Skeletal muscle tissue (tissue), 4 donors: Measurements from ENCODE around the gene HSD17B8. TPM values are rescaled to one million over a fixed set of nuclear protein-coding genes. Genes with fewer than 3 reads are reported as not detected.

Experiments used
- H3K27ac ChIP-seq: one replicate; pipeline ENCODE4 v1.7.0; 2013; ENCODE audit warnings: mild to moderate bottlenecking, low read depth, low read length, inconsistent platforms
- H3K27me3 ChIP-seq, 3 donors: one replicate each; pipeline ENCODE4 v1.7.0; 2013; ENCODE audit warnings: low read length in 3 of 3; ENCODE audit not compliant: control insufficient read depth in 3 of 3, insufficient read depth in 3 of 3
- H3K36me3 ChIP-seq, 3 donors: one replicate each; pipeline ENCODE4 v1.7.0; 2013; ENCODE audit warnings: low read length in 3 of 3; ENCODE audit not compliant: control insufficient read depth in 3 of 3, insufficient read depth in 3 of 3
- H3K4me1 ChIP-seq, 3 donors: one replicate each; pipeline ENCODE4 v1.7.0; 2013; ENCODE audit warnings: low read length in 3 of 3, mild to moderate bottlenecking in 3 of 3; ENCODE audit not compliant: control insufficient read depth in 3 of 3, insufficient read depth in 3 of 3
- H3K4me3 ChIP-seq, 3 donors: one replicate each; pipeline ENCODE4 v1.7.0; 2013; ENCODE audit warnings: low read length in 3 of 3
- H3K9ac ChIP-seq, 3 donors: one replicate each; pipeline ENCODE4 v1.7.0; 2013; ENCODE audit warnings: low read length in 3 of 3, mild to moderate bottlenecking in 3 of 3, moderate library complexity in 2 of 3, low read depth in 1 of 3
- H3K9me3 ChIP-seq, 3 donors: one replicate each; pipeline ENCODE4 v1.7.0; 2013; ENCODE audit warnings: low read length in 3 of 3; ENCODE audit not compliant: control insufficient read depth in 3 of 3
- total RNA-seq: library from RNA; depleted of rRNA; stranded (reverse); fragments of >200 nt; gene quantifications from one replicate; pipeline ENCODE4 v1.2.3, GENCODE V29; 2014
- donor health status: Osteomylitis.

HSD17B8 gene
- total RNA-seq, 1 donor from 2014 or later: 15.7 TPM

DNA sequence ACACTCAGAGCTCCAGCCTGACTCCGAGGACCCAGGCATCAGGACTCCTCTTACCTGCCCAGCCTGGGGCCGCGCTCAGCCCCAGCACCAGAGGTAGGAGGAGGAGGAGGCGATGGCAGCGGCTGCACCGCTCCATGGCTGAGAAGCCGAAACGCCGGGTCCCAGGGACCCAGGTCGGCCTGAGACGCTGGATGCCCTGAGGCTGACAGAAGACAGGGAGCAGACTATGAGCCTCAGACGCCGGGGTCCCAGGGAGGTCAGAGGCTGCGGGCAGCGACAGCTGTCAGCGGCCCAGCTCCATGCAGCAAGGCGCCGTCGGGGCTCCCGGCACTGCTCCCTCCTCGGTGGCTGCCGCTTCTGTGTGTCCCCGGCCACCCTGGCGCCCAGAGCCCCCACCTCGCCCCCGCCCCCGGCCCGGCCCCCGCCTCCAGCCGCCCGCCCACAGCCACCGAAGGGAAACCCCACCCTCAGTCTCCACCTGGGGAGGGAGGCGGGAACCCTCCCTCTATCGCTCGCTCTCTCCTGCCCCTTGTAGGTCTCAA lies 12.3 kb upstream of the HSD17B8 start, which contains the start of gene COL11A2:
Gene COL11A2, minus strand, starts transcription at position 363 of the 542 bp plus-strand sequence. Its CDS starts 227 bp downstream, at position 136.
- Histone ChIP-seq H3K4me1 (peaks cover 13 to 28% (median 20%) of the 10 kb centered on the region in 3 donors), H3K9ac (peak within 1 kb of the TSS; percentile 70 to 83 (median 70)), H3K4me3 (peak within 1 kb of the TSS; percentile 77 to 80 (median 78)), H3K36me3 (peaks cover 23 to 30% (median 28%) of the 10 kb centered on the region in 3 donors), H3K27me3 (peaks cover 3 to 10% (median 6%) of the 10 kb centered on the region in 3 donors), H3K9me3 (no peaks in the 10 kb centered on the region), H3K27ac (peak within 1 kb of the TSS; percentile 19)

DNA sequence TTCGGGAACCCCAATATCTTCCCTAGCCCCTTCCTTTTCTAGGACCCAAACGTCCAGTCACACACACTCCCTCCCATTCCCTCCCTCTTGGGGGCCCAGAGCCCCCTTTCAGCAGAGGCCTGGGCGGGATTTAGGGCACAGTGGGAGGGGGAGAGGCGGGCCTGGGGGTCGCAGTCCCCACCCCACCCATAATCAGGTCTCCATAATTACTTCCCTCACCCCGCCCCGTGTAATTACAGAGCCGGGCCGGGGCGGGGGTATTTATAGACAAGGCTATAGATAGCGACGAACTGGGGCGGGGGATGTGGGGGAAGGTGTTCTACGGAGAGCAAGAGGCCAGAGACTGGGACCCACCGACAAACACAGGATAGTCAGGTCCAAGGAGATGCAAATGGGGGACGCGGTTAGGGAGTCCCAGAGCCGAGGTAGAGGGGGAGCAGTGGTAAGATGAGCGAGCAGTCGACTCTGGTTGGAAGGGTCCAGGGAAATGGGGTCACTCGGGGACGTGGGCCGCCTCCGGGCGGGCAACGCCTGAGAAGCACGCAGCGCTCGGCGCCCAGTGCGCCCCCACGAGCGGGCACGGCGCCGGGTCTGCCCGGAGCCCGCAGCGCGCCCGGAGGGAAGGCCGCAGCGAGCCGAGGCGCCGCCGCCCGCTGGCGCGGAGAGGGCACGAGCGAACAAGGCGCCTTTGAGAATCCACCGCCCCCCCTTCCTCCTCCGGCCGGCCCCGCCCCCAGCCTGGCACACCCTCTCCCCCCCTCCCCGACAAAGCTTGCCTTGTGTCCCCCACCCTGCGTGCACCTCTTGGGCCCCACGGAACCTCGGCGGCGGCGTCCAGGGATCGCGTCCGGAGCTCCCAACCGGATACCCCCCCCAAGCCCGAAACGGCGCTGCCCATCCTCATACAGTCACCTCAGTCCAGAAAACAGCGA lies 11.5 kb upstream of the HSD17B8 start:
- Histone ChIP-seq H3K4me3 (peak overlapping the region; percentile 77 to 80 (median 78)), H3K36me3 (peaks cover 23 to 37% (median 35%) of the 10 kb centered on the region in 3 donors), H3K9ac (peak overlapping the region; percentile 70 to 83 (median 70)), H3K4me1 (peaks cover 21 to 36% (median 24%) of the 10 kb centered on the region in 3 donors), H3K27me3 (peaks cover 3 to 10% (median 6%) of the 10 kb centered on the region in 3 donors), H3K27ac (peak overlapping the region; percentile 19), H3K9me3 (no peaks in the 10 kb centered on the region)

DNA sequence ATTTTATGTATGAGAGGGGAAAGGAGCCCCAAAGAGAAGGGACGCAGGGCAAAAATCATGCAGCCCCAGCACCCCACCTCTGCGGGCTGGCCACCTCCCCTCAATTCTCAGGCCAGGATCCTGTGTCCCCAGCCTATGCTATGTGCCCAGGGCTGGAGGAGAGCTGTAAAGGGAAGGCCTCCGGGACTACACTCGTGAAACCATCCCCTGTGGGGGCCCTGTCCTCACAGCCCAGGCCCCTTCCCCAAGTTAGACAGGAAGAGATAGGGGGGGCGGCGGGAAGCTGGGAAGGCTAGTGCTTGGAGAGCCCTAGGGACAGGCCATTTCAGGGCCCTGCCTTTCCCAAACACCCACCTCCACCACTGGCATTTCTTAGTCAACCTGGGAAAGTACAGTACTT lies 10.8 kb upstream of the HSD17B8 start:
- Histone ChIP-seq H3K27ac (no peak overlapping the region), H3K4me1 (peaks cover 27 to 42% (median 30%) of the 10 kb centered on the region in 3 donors), H3K4me3 (peak overlapping the region in 1 of 3 donors; percentile 13), H3K9me3 (no peaks in the 10 kb centered on the region), H3K9ac (peak overlapping the region in 1 of 3 donors; percentile 6), H3K36me3 (peaks cover 28 to 41% (median 37%) of the 10 kb centered on the region in 3 donors), H3K27me3 (peaks cover 3 to 10% (median 6%) of the 10 kb centered on the region in 3 donors)

DNA sequence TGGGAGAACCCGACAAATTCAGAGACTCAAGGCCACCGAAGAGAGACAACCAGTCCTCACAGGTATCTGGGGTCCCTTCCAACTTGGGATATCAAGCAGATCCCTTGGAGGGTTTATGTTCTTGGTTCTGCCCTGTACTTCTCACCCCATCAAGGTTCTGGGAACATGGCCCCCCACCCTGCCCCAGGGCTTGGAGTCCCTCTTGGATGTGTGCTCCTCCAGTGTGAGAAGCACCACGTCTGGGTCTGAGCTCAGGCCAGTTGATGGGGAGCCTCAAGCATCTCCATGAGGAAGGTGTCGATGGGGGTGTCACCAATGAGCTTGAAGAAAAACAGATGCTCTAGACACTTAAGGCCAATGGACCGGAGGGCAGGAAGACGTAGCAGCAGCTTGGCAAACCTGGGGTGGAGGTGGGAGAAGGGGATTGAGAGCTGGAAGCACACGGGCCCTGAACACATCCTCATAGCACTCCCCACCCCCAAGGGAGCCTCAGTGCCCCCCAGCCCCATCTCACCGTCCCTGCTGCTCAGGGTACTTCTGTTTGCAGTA lies 9.9 kb upstream of the HSD17B8 start:
- Histone ChIP-seq H3K9me3 (no peaks in the 10 kb centered on the region), H3K4me1 (peaks cover 35 to 49% (median 36%) of the 10 kb centered on the region in 3 donors), H3K9ac (no peak overlapping the region), H3K4me3 (no peak overlapping the region), H3K36me3 (peaks cover 28 to 41% (median 37%) of the 10 kb centered on the region in 3 donors), H3K27ac (no peak overlapping the region), H3K27me3 (peaks cover under 1 to 10% (median 6%) of the 10 kb centered on the region in 3 donors)

DNA sequence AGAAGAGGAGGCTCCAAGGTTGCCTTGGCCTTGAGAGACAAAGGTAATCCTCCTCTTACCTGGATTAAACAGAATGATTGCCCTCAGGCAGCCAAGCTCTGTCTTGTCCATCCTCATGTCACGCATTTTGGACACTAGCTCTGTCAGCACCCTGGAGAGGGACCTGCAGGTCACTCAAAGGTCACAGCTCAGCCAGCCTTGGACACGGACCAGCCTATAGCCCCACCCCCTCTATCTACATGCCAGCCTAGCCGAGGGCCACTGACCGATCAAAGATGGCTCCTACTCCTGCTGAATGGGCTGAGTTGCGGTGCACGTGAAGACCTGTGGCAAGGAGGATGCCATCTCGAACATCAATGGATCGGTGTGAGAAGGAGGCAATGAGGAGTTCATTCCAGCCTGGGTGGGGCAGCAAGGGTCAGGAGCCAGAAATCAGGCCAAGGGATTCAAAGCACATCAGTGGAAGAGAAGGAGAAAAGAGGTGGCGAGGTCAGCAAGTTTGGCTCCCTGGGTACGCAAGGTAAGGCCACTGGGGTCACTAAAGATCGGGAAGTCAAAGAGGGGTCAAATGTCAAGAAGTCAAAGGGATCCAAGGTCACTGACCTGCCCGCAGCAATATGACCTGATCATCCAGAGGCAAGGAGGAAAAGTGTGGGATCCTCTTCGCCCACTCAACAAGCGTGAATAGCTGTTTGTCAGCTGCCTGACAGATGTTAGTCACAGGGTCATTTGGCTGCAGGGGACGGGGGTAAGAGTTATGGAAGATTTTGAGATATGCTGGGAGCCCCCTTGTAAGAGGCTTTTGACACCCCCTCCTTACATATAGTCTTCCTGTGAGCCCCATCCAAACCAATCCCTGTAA lies 8.9 kb upstream of the HSD17B8 start:
- Histone ChIP-seq H3K9ac (no peak overlapping the region), H3K36me3 (peaks cover 28 to 41% (median 37%) of the 10 kb centered on the region in 3 donors), H3K27me3 (peaks cover 0 to 10% (median 6%) of the 10 kb centered on the region in 3 donors), H3K9me3 (no peaks in the 10 kb centered on the region), H3K4me1 (peaks cover 38 to 52% (median 39%) of the 10 kb centered on the region in 3 donors), H3K27ac (no peak overlapping the region), H3K4me3 (no peak overlapping the region)

DNA sequence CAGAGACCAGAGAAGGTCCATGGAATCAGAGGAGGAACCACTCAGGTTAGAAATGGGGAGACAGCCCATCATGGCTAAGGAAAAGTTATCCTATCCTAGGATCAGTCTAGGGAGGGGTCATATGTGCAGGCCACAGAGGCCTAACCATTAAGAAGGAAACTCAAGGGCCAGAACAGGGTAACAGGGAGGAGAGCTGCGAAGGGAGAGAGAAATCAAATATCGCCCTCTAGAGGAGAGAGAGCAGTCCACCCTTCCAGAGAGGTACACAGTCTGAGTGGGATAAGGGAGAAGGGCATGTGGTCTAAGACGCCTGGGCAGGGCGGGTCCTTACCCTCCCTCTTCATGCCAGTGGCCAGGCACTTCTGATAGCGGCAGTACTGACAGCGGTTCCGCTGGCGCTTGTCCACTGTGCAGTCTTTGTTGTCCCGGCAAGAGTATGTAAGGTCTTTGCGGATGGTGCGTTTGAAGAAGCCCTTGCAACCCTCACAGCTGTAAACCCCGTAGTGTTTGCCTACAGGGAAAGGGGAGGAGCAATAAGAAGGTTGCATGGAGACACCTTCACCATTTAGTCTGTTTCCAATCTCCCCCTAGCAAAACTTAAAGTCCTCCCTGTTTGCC lies 6.9 kb upstream of the HSD17B8 start:
- Histone ChIP-seq H3K27ac (no peak overlapping the region), H3K36me3 (peaks cover 42 to 54% (median 45%) of the 10 kb centered on the region in 3 donors)

DNA sequence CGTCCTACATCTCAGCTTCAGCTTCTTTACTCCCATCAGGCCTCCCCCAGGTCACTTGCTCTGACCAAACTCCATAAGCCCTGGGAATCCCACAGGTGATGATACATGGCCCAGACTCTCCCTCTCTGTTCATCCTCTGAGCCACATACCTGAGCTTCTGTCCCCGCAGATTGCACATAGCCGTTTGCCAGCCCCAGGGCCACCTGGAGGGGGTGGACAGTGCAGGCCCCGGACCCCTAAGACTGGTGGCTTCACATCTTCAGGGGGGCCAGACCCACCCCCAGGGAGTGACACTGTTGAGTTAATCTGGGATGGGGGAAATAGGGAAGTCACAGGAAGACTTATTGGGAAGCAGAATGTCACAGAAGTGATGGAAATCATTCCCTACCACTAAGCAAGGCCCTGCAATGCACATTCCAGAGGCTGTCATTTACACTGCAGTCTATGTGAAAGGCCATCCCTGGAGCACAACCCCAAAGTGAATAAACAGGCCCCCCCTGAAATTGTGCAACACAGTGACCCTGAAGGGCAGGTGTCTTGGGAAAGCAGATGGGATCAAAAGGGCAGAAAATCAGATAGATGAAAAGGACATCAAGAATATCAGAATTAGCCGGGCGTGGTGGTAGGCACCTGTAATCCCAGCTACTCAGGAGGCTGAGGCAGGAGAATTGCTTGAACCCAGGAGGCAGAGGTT lies 6.1 kb upstream of the HSD17B8 start:
- peaks cover 50 to 62% (median 52%) of the 10 kb centered on the region in 3 donors for H3K36me3 ChIP-seq
- peaks cover 37 to 53% (median 45%) of the 10 kb centered on the region in 3 donors for H3K4me1 ChIP-seq
- H3K4me3 ChIP-seq: no peak overlapping the region
- peak overlapping the region in 1 of 3 donors; percentile 40 for H3K9ac ChIP-seq
- H3K27ac ChIP-seq: no peak overlapping the region
- H3K27me3 ChIP-seq: no peaks in the 10 kb centered on the region
- no peaks in the 10 kb centered on the region for H3K9me3 ChIP-seq

More for the DNA sequence above, 6.9 kb upstream of the HSD17B8 start:
- Histone ChIP-seq H3K9me3 (no peaks in the 10 kb centered on the region), H3K4me1 (peaks cover 39 to 51% (median 43%) of the 10 kb centered on the region in 3 donors), H3K27me3 (no peaks in the 10 kb centered on the region), H3K4me3 (no peak overlapping the region), H3K9ac (peak overlapping the region in 2 of 3 donors; percentile 12 to 50)

DNA sequence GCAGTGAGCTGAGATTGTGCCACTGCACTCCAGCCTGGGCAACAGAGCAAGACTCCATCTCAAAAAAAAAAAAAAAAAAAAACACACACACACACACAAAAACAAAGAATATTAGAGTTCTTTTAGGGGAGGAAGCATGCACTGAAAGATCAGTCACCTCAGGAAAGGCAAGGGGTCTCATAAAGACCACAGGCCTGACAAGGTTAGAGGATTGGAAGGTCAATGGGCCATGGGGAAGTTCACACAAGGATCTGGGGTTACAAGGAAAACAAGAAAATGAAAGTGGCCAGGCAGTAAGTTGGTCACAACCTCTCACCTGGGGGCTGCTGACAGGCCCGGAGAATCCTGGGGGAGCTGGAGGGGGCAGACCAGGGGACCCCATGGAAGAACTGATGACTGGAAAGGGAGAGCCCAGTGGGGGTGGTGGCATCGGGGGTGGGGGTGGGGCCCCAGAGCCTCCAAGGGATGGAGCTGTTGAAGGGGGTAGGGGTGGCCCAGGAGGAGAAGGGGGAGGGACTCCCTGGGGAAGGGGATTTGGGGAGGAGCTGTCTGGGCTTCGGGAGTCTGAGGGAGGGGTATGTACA lies 5.5 kb upstream of the HSD17B8 start:
- H3K9ac ChIP-seq: peak overlapping the region; percentile 95 to 100 (median 99)
- peak overlapping the region; percentile 94 to 99 (median 99) for H3K4me3 ChIP-seq
- no peaks in the 10 kb centered on the region for H3K9me3 ChIP-seq
- H3K27ac ChIP-seq: no peak overlapping the region
- H3K4me1 ChIP-seq: peaks cover 44 to 59% (median 49%) of the 10 kb centered on the region in 3 donors
- H3K27me3 ChIP-seq: no peaks in the 10 kb centered on the region
- peaks cover 56 to 68% (median 59%) of the 10 kb centered on the region in 3 donors for H3K36me3 ChIP-seq
